Measurements from ENCODE around the gene GALNT16.
"Not testable (repeated sequence)": the region's sequence is repeated elsewhere in the genome, so short reads cannot be mapped to it uniquely, and the experiment has no call there.

The GALNT16 gene

GRCh38 chr14:69274321-69274720 is 14.4 kb downstream of the GALNT16 start:
- TF ChIP-seq CTCF (conservative IDR thresholded peaks at IDR 0.05; ENCODE audit: low read length) (no peak), EZH2phosphoT487 (IDR thresholded peaks at IDR 0.05; ENCODE audit: borderline replicate concordance) (no peak)
- Histone ChIP-seq H3K4me3 (ENCODE audit: low read length, poor library complexity, severe bottlenecking) (no peak overlapping the region), H3K9ac (ENCODE audit: low read depth, low read length, poor library complexity, severe bottlenecking) (no peak overlapping the region), H3F3A (ENCODE audit: low read depth) (no peaks in the 10 kb centered on the region), H3K27me3 (ENCODE audit: insufficient read depth, low read length, poor library complexity, severe bottlenecking) (no peaks in the 10 kb centered on the region), H3K9me2 (replicated peaks; ENCODE audit: low read depth, low read length) (no peaks in the 10 kb centered on the region), H3K79me2 (ENCODE audit: insufficient read depth, low read length) (no peaks in the 10 kb centered on the region), H3K9me3 (ENCODE audit: insufficient read depth, low read depth, low read length) (no peaks in the 10 kb centered on the region), H4K20me1 (ENCODE audit: insufficient read depth, low read length, poor library complexity, severe bottlenecking) (no peaks in the 10 kb centered on the region), H3K4me2 (ENCODE audit: low read depth, low read length, poor library complexity, severe bottlenecking) (no peak overlapping the region), H3K36me3 (ENCODE audit: insufficient read depth, low read length) (no peaks in the 10 kb centered on the region), H2AFZ (ENCODE audit: low read length) (no peak overlapping the region), H3K4me1 (ENCODE audit: insufficient read depth, low read length, poor library complexity, severe bottlenecking) (no peaks in the 10 kb centered on the region)

- H3F3A ChIP-seq (ENCODE audit: low read depth) = no peaks in the 10 kb centered on the region
- no peaks in the 10 kb centered on the region for H3K27me3 ChIP-seq (ENCODE audit: insufficient read depth, low read length, poor library complexity, severe bottlenecking)
- H3K9ac ChIP-seq (ENCODE audit: low read depth, low read length, poor library complexity, severe bottlenecking) = no peak overlapping the region
- no peak overlapping the region for H2AFZ ChIP-seq (ENCODE audit: low read length)
- no peaks in the 10 kb centered on the region for H3K79me2 ChIP-seq (ENCODE audit: insufficient read depth, low read length)
- TF ChIP-seq CTCF (conservative IDR thresholded peaks at IDR 0.05; ENCODE audit: low read length) (no peak), EZH2phosphoT487 (IDR thresholded peaks at IDR 0.05; ENCODE audit: borderline replicate concordance) (no peak)
- no peak overlapping the region for H3K4me3 ChIP-seq (ENCODE audit: low read length, poor library complexity, severe bottlenecking)
- H3K9me2 ChIP-seq (replicated peaks; ENCODE audit: low read depth, low read length) = no peaks in the 10 kb centered on the region
- no peaks in the 10 kb centered on the region for H4K20me1 ChIP-seq (ENCODE audit: insufficient read depth, low read length, poor library complexity, severe bottlenecking)
- no peaks in the 10 kb centered on the region for H3K36me3 ChIP-seq (ENCODE audit: insufficient read depth, low read length)
- H3K4me2 ChIP-seq (ENCODE audit: low read depth, low read length, poor library complexity, severe bottlenecking) = no peak overlapping the region
- no peaks in the 10 kb centered on the region for H3K4me1 ChIP-seq (ENCODE audit: insufficient read depth, low read length, poor library complexity, severe bottlenecking)
- H3K9me3 ChIP-seq (ENCODE audit: insufficient read depth, low read depth, low read length) = no peaks in the 10 kb centered on the region
Observed at GRCh38 chr14:69275331-69275730, 15.4 kb downstream of the GALNT16 start.

DNA sequence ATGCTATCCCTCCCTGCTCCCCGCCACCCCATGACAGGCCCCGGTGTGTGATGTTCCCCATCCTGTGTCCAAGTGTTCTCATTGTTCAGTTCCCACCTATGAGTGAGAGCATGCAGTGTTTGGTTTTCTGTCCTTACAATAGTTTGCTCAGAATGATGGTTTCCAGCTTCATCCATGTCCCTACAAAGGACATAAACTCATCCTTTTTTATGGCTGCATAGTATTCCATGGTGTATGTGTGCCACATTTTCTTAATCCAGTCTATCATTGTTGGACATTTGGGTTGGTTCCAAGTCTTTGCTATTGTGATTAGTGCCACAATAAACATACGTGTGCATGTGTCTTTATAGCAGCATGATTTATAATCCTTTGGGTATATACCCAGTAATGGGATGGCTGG is 17.4 kb downstream of the GALNT16 start:
- H3K79me2 ChIP-seq (ENCODE audit: insufficient read depth, low read length); H3K9me2 ChIP-seq (replicated peaks; ENCODE audit: low read depth, low read length); H3K9me3 ChIP-seq (ENCODE audit: insufficient read depth, low read depth, low read length); H3K9ac ChIP-seq (ENCODE audit: low read depth, low read length, poor library complexity, severe bottlenecking); H3F3A ChIP-seq (ENCODE audit: low read depth); H3K27me3 ChIP-seq (ENCODE audit: insufficient read depth, low read length, poor library complexity, severe bottlenecking); H2AFZ ChIP-seq (ENCODE audit: low read length); H4K20me1 ChIP-seq (ENCODE audit: insufficient read depth, low read length, poor library complexity, severe bottlenecking); H3K4me3 ChIP-seq (ENCODE audit: low read length, poor library complexity, severe bottlenecking); H3K36me3 ChIP-seq (ENCODE audit: insufficient read depth, low read length); H3K4me2 ChIP-seq (ENCODE audit: low read depth, low read length, poor library complexity, severe bottlenecking); H3K4me1 ChIP-seq (ENCODE audit: insufficient read depth, low read length, poor library complexity, severe bottlenecking): not testable (repeated sequence)

DNA sequence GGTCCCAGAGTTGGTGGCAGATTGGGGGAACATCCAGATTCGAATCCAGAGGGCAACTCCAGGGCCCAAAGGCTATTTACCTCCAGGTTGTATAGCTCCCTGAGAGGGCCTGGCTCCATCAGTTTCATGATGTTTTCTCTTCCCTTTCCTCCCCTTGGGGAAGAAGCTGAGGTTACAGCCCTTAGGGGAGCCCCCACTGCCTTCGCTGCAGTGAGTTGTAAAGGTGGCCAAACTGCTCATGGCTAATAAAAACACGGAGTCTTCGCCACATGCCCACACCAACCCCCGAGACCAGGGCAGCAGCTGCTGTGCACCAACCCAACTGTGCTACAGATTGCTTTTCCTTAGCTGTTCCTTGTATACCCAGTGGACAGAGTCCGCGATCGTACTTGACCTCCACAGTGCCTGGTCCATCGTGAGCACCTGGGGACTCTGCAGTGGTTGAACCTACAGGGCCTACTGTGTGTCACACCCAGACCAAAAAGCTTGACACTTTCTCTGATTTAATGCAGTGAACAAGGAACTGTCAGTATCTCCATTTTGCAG is 20.9 kb downstream of the GALNT16 start:
- Histone ChIP-seq H3K36me3 (ENCODE audit: insufficient read depth, low read length) (no peaks in the 10 kb centered on the region), H3K27me3 (ENCODE audit: insufficient read depth, low read length, poor library complexity, severe bottlenecking) (no peaks in the 10 kb centered on the region), H3K79me2 (ENCODE audit: insufficient read depth, low read length) (no peaks in the 10 kb centered on the region), H3K4me3 (ENCODE audit: low read length, poor library complexity, severe bottlenecking) (no peak overlapping the region), H4K20me1 (ENCODE audit: insufficient read depth, low read length, poor library complexity, severe bottlenecking) (no peaks in the 10 kb centered on the region), H3K9ac (ENCODE audit: low read depth, low read length, poor library complexity, severe bottlenecking) (no peak overlapping the region), H3K9me2 (replicated peaks; ENCODE audit: low read depth, low read length) (no peaks in the 10 kb centered on the region), H3K4me1 (ENCODE audit: insufficient read depth, low read length, poor library complexity, severe bottlenecking) (no peaks in the 10 kb centered on the region), H3F3A (ENCODE audit: low read depth) (no peaks in the 10 kb centered on the region), H2AFZ (ENCODE audit: low read length) (no peak overlapping the region), H3K4me2 (ENCODE audit: low read depth, low read length, poor library complexity, severe bottlenecking) (no peak overlapping the region), H3K9me3 (ENCODE audit: insufficient read depth, low read depth, low read length) (no peaks in the 10 kb centered on the region)
- TF ChIP-seq EZH2phosphoT487 (IDR thresholded peaks at IDR 0.05; ENCODE audit: borderline replicate concordance) = no peak
- no peak for TF ChIP-seq CTCF (conservative IDR thresholded peaks at IDR 0.05; ENCODE audit: low read length)

Measured in Loucy (cell line).